Measurements from ENCODE around the gene DHODH.
A peak's percentile ranks its signal among the peaks of the same experiment; 100 is the strongest.

DHODH gene

GRCh38 chr16:72009779-72010178, 1.2 kb downstream of the DHODH start:
- Mint-ChIP-seq H3K9me3 (no peaks in the 10 kb centered on the region), H3K36me3 (ENCODE audit: low read depth) (no peaks in the 10 kb centered on the region), H3K27me3 (ENCODE audit: low read depth) (peaks cover 10% of the 10 kb centered on the region), H3K4me3 (peak overlapping the region; percentile 79 to 90 (median 80)), H3K27ac (peak overlapping the region in 1 of 3 experiments; percentile 3), H3K4me1 (peaks cover 29% of the 10 kb centered on the region)
- TF ChIP-seq, protein P1, sequence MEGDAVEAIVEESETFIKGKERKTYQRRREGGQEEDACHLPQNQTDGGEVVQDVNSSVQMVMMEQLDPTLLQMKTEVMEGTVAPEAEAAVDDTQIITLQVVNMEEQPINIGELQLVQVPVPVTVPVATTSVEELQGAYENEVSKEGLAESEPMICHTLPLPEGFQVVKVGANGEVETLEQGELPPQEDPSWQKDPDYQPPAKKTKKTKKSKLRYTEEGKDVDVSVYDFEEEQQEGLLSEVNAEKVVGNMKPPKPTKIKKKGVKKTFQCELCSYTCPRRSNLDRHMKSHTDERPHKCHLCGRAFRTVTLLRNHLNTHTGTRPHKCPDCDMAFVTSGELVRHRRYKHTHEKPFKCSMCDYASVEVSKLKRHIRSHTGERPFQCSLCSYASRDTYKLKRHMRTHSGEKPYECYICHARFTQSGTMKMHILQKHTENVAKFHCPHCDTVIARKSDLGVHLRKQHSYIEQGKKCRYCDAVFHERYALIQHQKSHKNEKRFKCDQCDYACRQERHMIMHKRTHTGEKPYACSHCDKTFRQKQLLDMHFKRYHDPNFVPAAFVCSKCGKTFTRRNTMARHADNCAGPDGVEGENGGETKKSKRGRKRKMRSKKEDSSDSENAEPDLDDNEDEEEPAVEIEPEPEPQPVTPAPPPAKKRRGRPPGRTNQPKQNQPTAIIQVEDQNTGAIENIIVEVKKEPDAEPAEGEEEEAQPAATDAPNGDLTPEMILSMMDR (IDR thresholded peaks at IDR 0.05; ENCODE audit: unreplicated experiment in 3 of 3) = no peak

GRCh38 chr16:72012607-72013006, 4.1 kb downstream of the DHODH start:
- TF ChIP-seq, protein P1 (IDR thresholded peaks at IDR 0.05; ENCODE audit: unreplicated experiment in 3 of 3) = no peak
- no peaks in the 10 kb centered on the region for H3K9me3 Mint-ChIP-seq
- no peaks in the 10 kb centered on the region for H3K27me3 Mint-ChIP-seq (ENCODE audit: low read depth)
- H3K36me3 Mint-ChIP-seq (ENCODE audit: low read depth) = peaks cover 9% of the 10 kb centered on the region
- H3K4me3 Mint-ChIP-seq = no peak overlapping the region
- H3K4me1 Mint-ChIP-seq = peaks cover 36% of the 10 kb centered on the region
- no peak overlapping the region for H3K27ac Mint-ChIP-seq

GRCh38 chr16:72013389-72013788, 4.8 kb downstream of the DHODH start:
- H3K9me3 Mint-ChIP-seq = no peaks in the 10 kb centered on the region
- peaks cover 12% of the 10 kb centered on the region for H3K36me3 Mint-ChIP-seq (ENCODE audit: low read depth)
- TF ChIP-seq, protein P1 (IDR thresholded peaks at IDR 0.05; ENCODE audit: unreplicated experiment in 3 of 3) = no peak
- peaks cover 36% of the 10 kb centered on the region for H3K4me1 Mint-ChIP-seq
- H3K27ac Mint-ChIP-seq = peak overlapping the region; percentile 54 to 90 (median 86)
- H3K27me3 Mint-ChIP-seq (ENCODE audit: low read depth) = no peaks in the 10 kb centered on the region
- H3K4me3 Mint-ChIP-seq = peak overlapping the region; percentile 45 to 77 (median 68)

GRCh38 chr16:72013888-72014581, 5.5 kb downstream of the DHODH start:
- Mint-ChIP-seq H3K4me1 (peaks cover 31% of the 10 kb centered on the region), H3K36me3 (ENCODE audit: low read depth) (peaks cover 12% of the 10 kb centered on the region), H3K27me3 (ENCODE audit: low read depth) (no peaks in the 10 kb centered on the region), H3K27ac (peak overlapping the region; percentile 54 to 90 (median 86)), H3K4me3 (peak overlapping the region; percentile 45 to 77 (median 68)), H3K9me3 (no peaks in the 10 kb centered on the region)
- TF ChIP-seq, protein P1 (IDR thresholded peaks at IDR 0.05; ENCODE audit: unreplicated experiment in 3 of 3) = no peak

DNA sequence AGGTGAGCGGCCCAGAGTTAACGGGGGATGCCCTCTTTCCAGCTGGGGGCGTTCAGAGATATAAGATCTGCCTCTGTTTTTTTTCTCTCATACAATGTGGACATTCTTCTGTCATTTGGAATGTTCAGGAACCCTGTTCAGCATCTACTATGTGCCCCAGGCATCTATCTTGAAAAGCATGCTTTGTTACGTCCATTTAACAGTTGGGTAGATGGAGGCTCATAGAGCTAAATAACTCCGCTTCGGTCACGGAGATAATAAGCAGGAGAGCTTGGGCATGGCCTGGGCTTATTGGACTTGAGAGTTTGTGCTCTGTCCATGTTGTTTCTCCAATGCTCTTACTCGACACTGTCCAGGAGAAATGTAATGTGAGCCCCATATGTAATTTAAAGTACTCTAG, 6.1 kb downstream of the DHODH start:
- Mint-ChIP-seq H3K27ac (peak overlapping the region in 2 of 3 experiments; percentile 54 to 86), H3K9me3 (no peaks in the 10 kb centered on the region), H3K4me1 (peaks cover 31% of the 10 kb centered on the region), H3K4me3 (no peak overlapping the region), H3K36me3 (ENCODE audit: low read depth) (peaks cover 18% of the 10 kb centered on the region), H3K27me3 (ENCODE audit: low read depth) (no peaks in the 10 kb centered on the region)
- TF ChIP-seq, protein P1 (IDR thresholded peaks at IDR 0.05; ENCODE audit: unreplicated experiment in 3 of 3) = no peak

- Mint-ChIP-seq H3K36me3 (ENCODE audit: low read depth) (peaks cover 18% of the 10 kb centered on the region), H3K4me3 (peak overlapping the region in 1 of 3 experiments; percentile 63), H3K27ac (no peak overlapping the region), H3K9me3 (no peaks in the 10 kb centered on the region), H3K4me1 (peaks cover 28% of the 10 kb centered on the region), H3K27me3 (ENCODE audit: low read depth) (no peaks in the 10 kb centered on the region)
- TF ChIP-seq, protein P1 (IDR thresholded peaks at IDR 0.05; ENCODE audit: unreplicated experiment in 3 of 3) = no peak
Measured at GRCh38 chr16:72015124-72015523, 6.6 kb downstream of the DHODH start.
